Measurements from ENCODE around the gene MYH9.

Gene MYH9

DNA sequence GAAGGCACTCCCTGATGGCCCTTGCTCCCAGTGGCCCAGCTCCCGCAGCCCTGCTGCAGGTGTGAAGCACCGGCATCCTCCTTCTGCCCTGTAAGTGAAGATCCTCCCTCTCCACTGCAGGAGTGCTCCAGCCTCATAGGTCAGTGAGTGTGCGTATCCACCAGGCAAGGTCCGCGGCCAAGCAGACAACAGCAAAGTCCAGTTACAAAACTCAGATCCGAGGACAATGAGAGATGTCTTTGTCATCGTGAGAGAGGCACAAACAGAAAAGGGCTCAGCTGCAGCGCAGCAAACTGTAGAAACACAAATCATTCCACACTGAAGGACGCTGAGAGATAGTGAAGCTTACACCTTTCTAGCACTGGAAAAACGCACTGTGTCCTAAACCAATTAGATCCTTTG, 46.1 kb downstream of the MYH9 start:
- Histone ChIP-seq H3K9me3 (ENCODE audit: control insufficient read depth, insufficient read depth, low read depth, low read length) (no peaks in the 10 kb centered on the region), H3K4me1 (ENCODE audit: control insufficient read depth, insufficient read depth, low read length) (no peaks in the 10 kb centered on the region), H3K27ac (ENCODE audit: extremely low read depth, low read depth, low read length) (no peak overlapping the region), H3K4me3 (ENCODE audit: low read depth, low read length) (no peak overlapping the region), H3K36me3 (ENCODE audit: control insufficient read depth in 2 of 2, insufficient read depth in 1 of 2, low read length in 2 of 2) (peaks cover 31 to 90% of the 10 kb centered on the region in 2 experiments)
- CTCF ChIA-PET: no interaction called here
- POLR2A ChIA-PET: no interaction called here
- TF ChIP-seq ZBTB48 (tag by site-specific recombination; IDR thresholded peaks at IDR 0.05) (no peak), ZNF354C (tag by site-specific recombination; IDR thresholded peaks at IDR 0.05; ENCODE audit: borderline replicate concordance, low read depth) (no peak), HOXC10 (CRISPR knock-in tag; IDR thresholded peaks at IDR 0.05) (no peak), ZNF138 (tag by site-specific recombination; IDR thresholded peaks at IDR 0.05; ENCODE audit: borderline replicate concordance) (no peak), ZNF157 (tag by site-specific recombination; IDR thresholded peaks at IDR 0.05) (no peak), ZNF16 (tag by site-specific recombination; IDR thresholded peaks at IDR 0.05; ENCODE audit: low read depth) (no peak), ZNF692 (tag by site-specific recombination; IDR thresholded peaks at IDR 0.05) (no peak), ZNF510 (tag by site-specific recombination; IDR thresholded peaks at IDR 0.05; ENCODE audit: insufficient replicate concordance) (no peak), TRIM28 (IDR thresholded peaks at IDR 0.05; ENCODE audit: borderline replicate concordance, low read length) (no peak), ZFHX2 (tag by site-specific recombination; conservative IDR thresholded peaks at IDR 0.05) (no peak), EGR2 (tag by site-specific recombination; IDR thresholded peaks at IDR 0.05; ENCODE audit: low read depth) (no peak)
- TF ChIP-seq, protein P1, sequence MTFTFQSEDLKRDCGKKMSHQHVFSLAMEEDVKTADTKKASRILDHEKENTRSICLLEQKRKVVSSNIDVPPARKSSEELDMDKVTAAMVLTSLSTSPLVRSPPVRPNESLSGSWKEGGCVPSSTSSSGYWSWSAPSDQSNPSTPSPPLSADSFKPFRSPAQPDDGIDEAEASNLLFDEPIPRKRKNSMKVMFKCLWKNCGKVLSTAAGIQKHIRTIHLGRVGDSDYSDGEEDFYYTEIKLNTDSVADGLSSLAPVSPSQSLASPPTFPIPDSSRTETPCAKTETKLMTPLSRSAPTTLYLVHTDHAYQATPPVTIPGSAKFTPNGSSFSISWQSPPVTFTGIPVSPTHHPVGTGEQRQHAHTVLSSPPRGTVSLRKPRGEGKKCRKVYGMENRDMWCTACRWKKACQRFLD (tag by site-specific recombination; IDR thresholded peaks at IDR 0.05): no peak

- no peak for TF ChIP-seq ZNF114 (tag by site-specific recombination; IDR thresholded peaks at IDR 0.05)
- TF ChIP-seq ZNF366 (tag by site-specific recombination; conservative IDR thresholded peaks at IDR 0.05): 0 out of 2 replicates have a peak, but pooled peaks have one; percentile 33
- no peaks in the 10 kb centered on the region for H3K9me3 ChIP-seq (ENCODE audit: control insufficient read depth, insufficient read depth, low read depth, low read length)
Measured at GRCh38 chr22:36340621-36341020, 47.1 kb downstream of the MYH9 start.

DNA sequence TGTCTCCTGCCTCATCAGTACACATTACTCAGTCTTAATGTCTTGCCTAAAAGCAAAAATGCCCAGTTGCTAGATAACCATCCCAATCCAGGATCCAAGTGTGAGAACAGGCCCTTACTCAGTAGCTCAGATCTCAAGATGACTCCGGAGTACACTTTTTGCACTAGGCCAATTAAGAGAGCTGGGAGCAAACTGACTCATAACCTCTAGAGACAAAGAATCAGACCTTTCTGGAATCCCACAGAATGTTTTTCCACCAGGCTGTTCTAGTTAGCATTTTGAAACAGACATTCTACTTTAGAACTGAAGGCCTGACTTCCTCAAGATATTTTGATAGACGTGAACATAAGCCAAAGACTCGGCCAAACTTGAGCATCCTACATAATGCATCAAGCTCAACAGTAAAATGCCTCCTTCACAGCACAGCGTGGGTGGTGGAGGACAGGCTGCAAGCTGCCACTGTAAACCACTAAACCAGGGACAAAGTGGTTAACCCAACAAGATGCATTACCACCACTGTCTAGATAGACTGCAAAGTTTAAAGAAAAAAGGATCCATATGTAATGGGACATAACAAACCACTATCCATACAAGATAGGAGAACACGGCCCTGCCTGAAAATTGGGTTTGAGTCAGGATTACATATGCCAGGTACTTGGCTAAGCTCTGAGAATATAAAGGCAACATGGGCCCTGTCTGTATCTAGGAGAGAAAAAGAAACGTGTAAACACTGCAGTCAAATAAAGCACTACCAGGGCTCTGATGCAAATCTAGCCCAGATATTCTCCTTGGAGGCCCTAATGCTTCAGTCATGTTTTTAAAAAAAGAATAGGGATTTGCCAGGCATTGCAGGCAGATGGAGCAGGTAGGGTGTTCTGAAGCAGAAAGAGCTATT, 48.3 kb downstream of the MYH9 start:
- peak overlapping the region; percentile 25; the same call in 1 of the 2 replicates for H3K27ac ChIP-seq (ENCODE audit: extremely low read depth, low read depth, low read length)
- H3K36me3 ChIP-seq (ENCODE audit: control insufficient read depth in 2 of 2, insufficient read depth in 1 of 2, low read length in 2 of 2): peaks cover 31 to 96% of the 10 kb centered on the region in 2 experiments
- peak; percentile 36; the same call in 1 of the 2 replicates for TF ChIP-seq ZFHX2 (tag by site-specific recombination; conservative IDR thresholded peaks at IDR 0.05)
- no peak for TF ChIP-seq ZNF561 (tag by site-specific recombination; IDR thresholded peaks at IDR 0.05; ENCODE audit: borderline replicate concordance)
- ChIA-PET CTCF (interaction anchor here (0.7 to 1.6 kb wide), 6 partner anchors 17 to 131 kb away, joined by 3 to 8 read pairs (median 4); no protein-coding TSS in a partner anchor), POLR2A (interaction anchor here (0.6 to 1.2 kb wide), 3 partner anchors 32 to 68 kb away, joined by 3 to 5 read pairs (median 3); partner anchors contain the start of gene MYH9)
- no peak overlapping the region for H3K4me3 ChIP-seq (ENCODE audit: low read depth, low read length)
- no peaks in the 10 kb centered on the region for H3K9me3 ChIP-seq (ENCODE audit: control insufficient read depth, insufficient read depth, low read depth, low read length)
- no peaks in the 10 kb centered on the region for H3K4me1 ChIP-seq (ENCODE audit: control insufficient read depth, insufficient read depth, low read length)

More at GRCh38 chr22:36340621-36341020, 47.1 kb downstream of the MYH9 start:
- CTCF ChIA-PET: no interaction called here
- Histone ChIP-seq H3K4me3 (ENCODE audit: low read depth, low read length) (no peak overlapping the region), H3K4me1 (ENCODE audit: control insufficient read depth, insufficient read depth, low read length) (no peaks in the 10 kb centered on the region), H3K36me3 (ENCODE audit: control insufficient read depth in 2 of 2, insufficient read depth in 1 of 2, low read length in 2 of 2) (peaks cover 31 to 92% of the 10 kb centered on the region in 2 experiments), H3K27ac (ENCODE audit: extremely low read depth, low read depth, low read length) (no peak overlapping the region)
- POLR2A ChIA-PET: no interaction called here

Measured in HEK293 (cell line).